Measurements from ENCODE around the gene ANTKMT.

- TF ChIP-seq CTCF (IDR thresholded peaks at IDR 0.05), result peak; percentile 93 to 98 (median 96)
- no peak for TF ChIP-seq POLR2A (IDR thresholded peaks at IDR 0.05)
- no peak for TF ChIP-seq EP300 (IDR thresholded peaks at IDR 0.05)
- no peak for TF ChIP-seq POLR2AphosphoS5 (IDR thresholded peaks at IDR 0.05)
These were observed 9.2 kb upstream of the ANTKMT start for GRCh38 chr16:711548-712320.
